Fibroblast of the aortic adventitia (primary cell): ENCODE results near the gene FAM221B. TPM values are rescaled to one million over a fixed set of nuclear protein-coding genes. Genes with fewer than 3 reads are reported as not detected.

Source experiments
- DNase-seq: peaks from one replicate; pipeline ENCODE4 v3.0.0-alpha.2; 2010; ENCODE audit warnings: low read depth
- H3K4me3 ChIP-seq: 2 replicates; pipeline ENCODE4 v1.5.1; 2011; ENCODE audit warnings: low read depth, mild to moderate bottlenecking, control low read depth, low read length, moderate library complexity
- total RNA-seq: library from RNA; depleted of rRNA; stranded (reverse); fragments of >200 nt; gene quantifications from 2 replicates; pipeline ENCODE4 v1.2.3, GENCODE V29; 2012; ENCODE audit warnings: low replicate concordance
- TF ChIP-seq, protein P1 (sequence below): IDR thresholded peaks from 2 replicates; pipeline ENCODE4 v1.5.1; 2011; ENCODE audit warnings: mild to moderate bottlenecking, low read length, control low read depth, inconsistent platforms; ENCODE audit not compliant: insufficient read depth

FAM221B gene, protein sequence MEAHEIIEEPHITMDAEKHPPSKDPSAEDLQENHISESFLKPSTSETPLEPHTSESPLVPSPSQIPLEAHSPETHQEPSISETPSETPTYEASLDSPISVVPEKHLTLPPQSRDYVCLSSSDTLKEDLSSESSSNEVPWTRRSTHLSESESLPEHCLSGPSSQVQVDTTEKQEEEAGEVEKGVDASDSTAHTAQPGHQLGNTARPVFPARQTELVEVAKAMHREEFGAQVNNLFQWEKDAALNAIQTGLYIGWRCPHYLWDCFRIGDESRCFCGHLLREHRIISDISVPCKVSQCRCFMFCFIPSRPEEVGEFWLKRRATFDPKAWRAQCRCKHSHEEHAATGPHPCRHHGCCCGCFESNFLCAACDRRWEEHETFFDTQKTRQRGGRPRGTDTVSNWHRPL
- total RNA-seq: not detected in 2 replicates

DNA sequence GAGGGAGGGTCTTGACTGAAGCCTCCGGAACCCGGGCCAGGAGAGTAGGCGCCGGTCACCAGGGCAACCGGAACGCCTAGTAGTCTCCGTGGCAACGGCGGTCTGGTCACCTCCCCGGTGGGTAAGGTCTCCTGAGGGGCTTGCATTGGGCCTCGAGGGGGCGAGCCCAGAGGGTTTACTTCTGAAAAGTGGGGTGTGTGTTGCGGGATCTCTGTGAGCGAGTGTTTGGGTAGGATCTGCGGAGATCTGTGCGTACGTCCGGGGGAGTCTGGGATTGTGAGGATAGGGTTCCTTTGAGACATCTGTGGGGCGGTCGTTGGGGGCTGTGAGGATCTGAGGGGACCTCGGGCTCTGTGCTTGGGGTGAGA, at the start of gene FAM221B:
TSS of gene FAM221B (minus strand) at position 17 of the 368 bp plus-strand sequence. CDS start 2,571 bp downstream, outside the sequence.
- DNase-seq: peak; percentile 19
- TF ChIP-seq, protein P1, sequence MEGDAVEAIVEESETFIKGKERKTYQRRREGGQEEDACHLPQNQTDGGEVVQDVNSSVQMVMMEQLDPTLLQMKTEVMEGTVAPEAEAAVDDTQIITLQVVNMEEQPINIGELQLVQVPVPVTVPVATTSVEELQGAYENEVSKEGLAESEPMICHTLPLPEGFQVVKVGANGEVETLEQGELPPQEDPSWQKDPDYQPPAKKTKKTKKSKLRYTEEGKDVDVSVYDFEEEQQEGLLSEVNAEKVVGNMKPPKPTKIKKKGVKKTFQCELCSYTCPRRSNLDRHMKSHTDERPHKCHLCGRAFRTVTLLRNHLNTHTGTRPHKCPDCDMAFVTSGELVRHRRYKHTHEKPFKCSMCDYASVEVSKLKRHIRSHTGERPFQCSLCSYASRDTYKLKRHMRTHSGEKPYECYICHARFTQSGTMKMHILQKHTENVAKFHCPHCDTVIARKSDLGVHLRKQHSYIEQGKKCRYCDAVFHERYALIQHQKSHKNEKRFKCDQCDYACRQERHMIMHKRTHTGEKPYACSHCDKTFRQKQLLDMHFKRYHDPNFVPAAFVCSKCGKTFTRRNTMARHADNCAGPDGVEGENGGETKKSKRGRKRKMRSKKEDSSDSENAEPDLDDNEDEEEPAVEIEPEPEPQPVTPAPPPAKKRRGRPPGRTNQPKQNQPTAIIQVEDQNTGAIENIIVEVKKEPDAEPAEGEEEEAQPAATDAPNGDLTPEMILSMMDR: no peak
- H3K4me3 ChIP-seq: peak within 1 kb of the TSS; percentile 76

DNA sequence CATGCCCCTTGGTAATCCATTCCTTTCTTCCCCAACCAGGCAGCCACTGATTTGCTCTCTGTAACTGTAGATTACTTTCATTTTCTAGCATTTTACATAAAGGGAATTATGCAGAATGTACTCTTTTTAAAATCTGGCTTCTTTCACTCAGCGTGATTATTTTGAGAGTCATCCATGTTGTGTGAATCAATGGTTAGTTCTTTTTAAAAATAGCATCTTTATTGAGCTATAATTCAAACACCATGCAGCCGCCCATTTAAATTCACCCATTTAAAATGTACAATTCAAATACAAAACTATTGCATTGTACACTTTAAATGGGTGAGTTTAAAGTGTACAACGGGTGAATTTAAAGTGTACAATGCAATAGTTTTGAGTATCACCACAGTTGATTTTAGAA, 44.0 kb upstream of the FAM221B start:
- TF ChIP-seq, protein P1: no peak

DNA sequence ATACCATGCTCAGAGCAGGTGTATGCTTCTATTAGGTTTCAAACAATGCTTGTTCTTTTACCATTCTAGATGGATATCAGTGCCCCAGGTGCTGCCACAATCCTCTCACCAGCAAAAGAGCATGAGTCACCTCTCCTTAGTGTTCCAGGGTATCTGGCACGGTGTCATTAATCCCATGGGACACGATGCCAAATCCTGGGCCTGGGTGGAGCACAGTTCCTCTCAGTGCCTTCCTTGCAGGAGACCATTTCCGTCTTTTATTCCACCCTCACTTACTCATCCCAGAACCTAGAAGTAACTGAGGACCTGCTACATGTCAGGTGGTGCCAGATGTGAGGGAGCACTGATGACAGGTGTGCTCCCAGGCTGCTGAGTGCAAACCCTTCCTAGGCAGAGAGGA, 43.0 kb upstream of the FAM221B start:
- no peak for DNase-seq
- H3K4me3 ChIP-seq: no peak overlapping the region
- TF ChIP-seq, protein P1: no peak

More for the DNA sequence above, 44.0 kb upstream of the FAM221B start:
- H3K4me3 ChIP-seq: no peak overlapping the region
- no peak for DNase-seq

DNA sequence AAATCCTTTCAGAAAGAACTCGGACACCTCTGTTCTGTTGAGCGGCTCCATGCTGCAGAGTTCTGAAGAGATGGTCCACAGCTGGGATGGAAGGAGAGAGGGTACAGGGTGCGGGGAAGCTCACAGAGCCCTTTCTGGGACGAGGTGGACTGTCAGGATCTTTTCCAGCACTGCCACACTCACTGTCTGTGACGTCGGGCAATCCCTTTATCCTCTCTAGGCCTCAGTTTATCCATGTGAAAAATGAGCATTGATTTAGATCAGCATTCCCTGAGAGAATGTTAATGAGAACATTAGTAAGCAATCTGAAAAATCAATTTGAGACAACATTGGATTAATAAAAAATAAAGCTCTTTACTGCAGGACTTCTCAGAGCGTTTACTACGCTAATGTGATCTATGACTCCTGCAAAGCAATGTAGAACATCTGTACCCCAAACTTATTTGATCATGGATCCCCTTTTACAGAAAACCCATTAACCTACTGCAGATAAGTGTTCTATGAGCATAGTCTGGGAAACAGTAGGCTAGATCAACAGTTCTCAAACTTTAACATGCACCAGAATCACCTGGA, 41.9 kb upstream of the FAM221B start, which contains the start of gene OR13J1:
TSS of gene OR13J1 (minus strand) at position 51 of the 573 bp plus-strand sequence. CDS start at position 51, 0 bp downstream.
- H3K4me3 ChIP-seq: no peak within 1 kb of the TSS
- TF ChIP-seq, protein P1: no peak

DNA sequence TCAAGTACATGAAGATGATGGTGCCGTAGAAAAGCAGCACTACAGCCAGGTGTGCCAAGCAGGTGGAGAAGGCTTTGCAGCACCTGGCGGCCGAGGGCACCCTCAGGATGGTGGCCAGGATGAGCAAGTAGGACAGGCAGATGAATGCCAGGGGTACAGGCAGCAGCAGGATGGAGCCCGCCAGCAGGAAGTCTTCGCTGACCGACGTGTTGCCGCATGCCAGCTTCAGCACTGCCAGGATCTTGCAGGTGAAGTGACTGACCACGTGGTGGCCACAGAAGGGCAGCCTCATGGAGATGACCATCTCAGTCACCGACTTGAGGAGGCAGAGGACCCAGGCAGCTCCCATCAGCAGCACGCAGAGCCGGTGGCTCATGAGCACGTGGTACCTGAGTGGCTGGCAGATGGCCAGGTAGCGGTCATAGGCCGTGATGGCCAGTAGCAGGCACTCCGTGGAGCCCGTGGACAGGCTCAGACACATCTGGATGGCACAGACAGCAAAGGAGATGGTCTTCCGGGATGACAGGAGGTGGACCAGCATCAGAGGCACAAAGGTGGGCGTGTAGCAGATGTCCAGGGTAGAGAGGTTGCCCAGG, 41.2 kb upstream of the FAM221B start:
- no peak overlapping the region for H3K4me3 ChIP-seq
- TF ChIP-seq, protein P1: no peak
- no peak for DNase-seq

More for the DNA sequence above, 41.9 kb upstream of the FAM221B start, which contains the start of gene OR13J1:
- no peak for DNase-seq

DNA sequence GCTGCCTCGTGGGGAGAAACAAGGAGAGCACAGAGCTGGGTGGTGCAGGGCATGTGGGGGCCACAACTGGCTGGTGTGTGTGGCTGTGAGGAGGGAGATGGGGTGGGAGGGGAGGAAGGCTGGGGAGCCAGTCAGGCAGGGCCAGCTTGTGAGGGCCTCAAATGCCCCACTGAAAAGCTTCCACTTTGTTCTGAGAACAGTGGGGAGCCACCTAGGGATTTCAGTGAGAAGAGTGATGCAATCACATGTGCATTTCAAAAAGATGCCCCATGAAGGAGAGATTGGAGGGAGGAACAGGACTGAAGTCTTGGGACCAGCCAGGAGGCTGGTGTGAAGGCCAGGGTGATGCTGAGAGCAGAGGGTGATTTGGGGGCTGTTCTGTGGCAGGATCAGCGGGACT, 40.4 kb upstream of the FAM221B start:
- no peak overlapping the region for H3K4me3 ChIP-seq
- TF ChIP-seq, protein P1: no peak
- DNase-seq: no peak
